HG03097 (cell line): ENCODE measurements around the gene PLXNA1.

Experiments used
- ATAC-seq: cut with Tn5 transposase; IDR thresholded peaks from one replicate; pipeline ENCODE4 v1.9.1; 2021; ENCODE audit not compliant: unreplicated experiment, low FRiP score

Gene PLXNA1

DNA sequence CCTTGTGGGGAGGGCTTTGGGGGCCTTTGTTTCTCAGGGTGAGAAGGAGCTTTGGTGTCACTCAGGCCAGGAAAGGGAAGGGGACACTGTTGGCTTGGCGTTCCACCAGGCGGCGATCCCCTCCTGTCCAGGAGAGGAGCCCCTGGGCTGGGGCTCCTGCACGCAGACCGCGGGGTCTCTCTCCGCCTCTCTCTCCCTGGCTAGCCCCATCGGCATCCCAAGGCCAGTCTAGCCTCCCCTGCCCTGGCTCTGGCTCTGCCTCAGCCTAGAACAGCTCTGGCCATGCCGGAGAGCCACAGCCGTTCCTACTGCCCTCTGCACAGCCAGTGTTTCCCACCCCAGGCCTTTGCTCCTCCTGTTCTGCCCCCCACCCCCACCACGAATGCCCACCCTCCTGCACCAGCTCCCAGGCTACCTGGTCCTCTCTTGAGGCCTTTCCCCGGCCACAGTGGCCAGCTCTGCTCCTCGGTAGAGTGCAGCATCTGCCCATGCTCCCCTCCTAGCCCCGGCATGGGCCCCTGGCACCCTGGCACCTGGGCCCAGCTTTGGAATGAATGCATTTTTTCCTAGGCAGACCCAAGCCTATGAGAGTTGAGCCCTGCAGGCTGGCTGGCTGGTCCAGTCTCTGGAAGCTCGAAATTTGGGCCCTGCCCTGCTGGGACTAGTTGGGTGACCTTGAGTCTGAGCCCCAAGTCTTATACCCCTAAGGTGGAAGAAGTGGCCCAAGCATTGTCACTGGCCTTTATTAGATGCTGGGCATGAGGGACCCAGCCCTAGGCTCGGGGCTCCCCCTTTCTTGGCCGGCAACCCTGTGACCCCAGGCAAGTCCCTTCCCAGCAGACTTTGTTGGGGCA is 2.4 kb downstream of the PLXNA1 start:
- ATAC-seq = no peak

DNA sequence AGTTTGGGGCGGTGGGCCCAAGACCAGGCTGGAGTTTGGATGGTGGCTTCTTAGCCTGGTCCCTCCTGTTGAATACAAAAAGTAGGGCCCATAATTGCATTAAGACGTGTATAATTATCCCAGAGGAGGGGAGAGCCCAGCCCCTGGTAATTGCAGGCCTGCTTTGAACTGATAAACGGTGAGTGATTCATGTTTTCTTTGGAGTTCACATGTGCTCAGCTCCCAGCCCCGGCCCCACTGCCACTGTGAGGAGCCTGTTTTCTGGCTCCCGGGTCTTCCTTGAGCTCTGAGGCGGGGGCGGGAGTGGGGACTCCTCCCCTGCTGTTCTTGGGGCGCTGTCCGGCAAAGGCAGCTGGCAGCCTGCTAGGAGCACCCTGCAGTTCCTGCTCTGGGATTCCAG is 3.1 kb downstream of the PLXNA1 start:
- no peak for ATAC-seq

DNA sequence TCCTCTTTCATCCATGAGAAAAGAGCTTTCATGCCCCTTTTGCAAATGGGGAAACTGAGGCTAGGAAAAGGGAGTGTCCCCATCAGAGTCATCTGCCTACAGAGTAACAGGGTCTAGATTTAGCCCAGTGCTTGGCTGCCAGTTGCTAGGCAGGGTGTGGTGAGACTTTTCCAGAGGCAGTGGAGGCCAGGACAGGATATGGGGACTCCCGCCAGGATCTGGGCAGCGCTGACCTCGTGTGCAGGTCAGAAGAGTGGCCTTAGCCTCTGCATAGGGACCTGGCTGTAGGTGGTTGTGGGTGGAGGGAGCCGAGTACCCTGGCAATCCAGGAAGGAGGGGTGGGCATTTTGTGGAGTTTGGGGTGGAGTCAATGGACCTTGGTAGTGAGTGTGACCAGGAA is 4.2 kb downstream of the PLXNA1 start:
- no peak for ATAC-seq

DNA sequence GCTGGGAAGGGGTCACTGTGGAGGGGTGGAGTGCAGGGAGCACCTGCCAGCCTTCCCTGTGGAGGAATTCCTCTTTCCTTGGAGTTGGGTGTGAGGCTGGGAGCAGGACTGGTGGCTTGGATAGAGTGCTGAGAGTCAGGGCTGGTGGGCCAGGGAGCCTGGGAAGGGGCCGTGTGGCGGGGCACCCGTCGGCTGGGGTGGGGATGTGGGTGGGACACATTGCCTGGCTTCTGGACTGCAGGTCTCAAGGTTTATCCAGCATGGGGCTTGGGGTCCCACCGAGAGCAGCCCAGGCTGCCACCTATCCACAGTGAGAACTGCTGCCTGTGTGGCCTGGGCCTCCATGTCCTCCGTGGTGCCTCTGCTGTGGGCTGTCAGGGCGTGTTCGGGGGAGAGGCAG is 4.7 kb downstream of the PLXNA1 start:
- no peak for ATAC-seq

DNA sequence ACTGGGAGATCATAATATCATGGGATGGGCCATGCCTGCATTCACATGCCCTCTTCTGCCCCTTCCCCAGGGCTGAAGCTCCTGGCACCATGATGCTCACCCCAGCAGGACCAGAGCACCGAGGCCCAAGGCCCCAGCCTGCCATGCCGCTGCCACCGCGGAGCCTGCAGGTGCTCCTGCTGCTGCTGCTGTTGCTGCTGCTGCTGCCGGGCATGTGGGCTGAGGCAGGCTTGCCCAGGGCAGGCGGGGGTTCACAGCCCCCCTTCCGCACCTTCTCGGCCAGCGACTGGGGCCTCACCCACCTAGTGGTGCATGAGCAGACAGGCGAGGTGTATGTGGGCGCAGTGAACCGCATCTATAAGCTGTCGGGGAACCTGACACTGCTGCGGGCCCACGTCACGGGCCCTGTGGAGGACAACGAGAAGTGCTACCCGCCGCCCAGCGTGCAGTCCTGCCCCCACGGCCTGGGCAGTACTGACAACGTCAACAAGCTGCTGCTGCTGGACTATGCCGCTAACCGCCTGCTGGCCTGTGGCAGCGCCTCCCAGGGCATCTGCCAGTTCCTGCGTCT is 5.6 kb downstream of the PLXNA1 start:
- no peak for ATAC-seq

DNA sequence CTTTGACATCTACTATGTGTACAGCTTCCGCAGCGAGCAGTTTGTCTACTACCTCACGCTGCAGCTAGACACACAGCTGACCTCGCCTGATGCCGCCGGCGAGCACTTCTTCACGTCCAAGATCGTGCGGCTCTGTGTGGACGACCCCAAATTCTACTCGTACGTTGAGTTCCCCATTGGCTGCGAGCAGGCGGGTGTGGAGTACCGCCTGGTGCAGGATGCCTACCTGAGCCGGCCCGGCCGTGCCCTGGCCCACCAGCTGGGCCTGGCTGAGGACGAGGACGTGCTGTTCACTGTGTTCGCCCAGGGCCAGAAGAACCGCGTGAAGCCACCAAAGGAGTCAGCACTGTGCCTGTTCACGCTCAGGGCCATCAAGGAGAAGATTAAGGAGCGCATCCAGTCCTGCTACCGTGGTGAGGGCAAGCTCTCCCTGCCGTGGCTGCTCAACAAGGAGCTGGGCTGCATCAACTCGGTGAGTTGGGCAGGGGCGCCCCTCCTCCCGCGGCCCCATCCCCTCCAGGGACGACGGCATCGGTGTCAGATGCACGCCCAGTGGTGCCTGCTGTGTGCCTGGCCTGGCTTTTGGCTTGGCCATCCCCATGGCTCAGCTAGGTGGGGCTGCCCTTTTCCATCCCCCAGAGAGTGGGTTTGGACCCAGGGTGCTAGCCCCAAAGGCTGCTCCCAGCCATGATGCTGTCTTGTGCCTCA is 6.6 kb downstream of the PLXNA1 start:
- no peak for ATAC-seq

DNA sequence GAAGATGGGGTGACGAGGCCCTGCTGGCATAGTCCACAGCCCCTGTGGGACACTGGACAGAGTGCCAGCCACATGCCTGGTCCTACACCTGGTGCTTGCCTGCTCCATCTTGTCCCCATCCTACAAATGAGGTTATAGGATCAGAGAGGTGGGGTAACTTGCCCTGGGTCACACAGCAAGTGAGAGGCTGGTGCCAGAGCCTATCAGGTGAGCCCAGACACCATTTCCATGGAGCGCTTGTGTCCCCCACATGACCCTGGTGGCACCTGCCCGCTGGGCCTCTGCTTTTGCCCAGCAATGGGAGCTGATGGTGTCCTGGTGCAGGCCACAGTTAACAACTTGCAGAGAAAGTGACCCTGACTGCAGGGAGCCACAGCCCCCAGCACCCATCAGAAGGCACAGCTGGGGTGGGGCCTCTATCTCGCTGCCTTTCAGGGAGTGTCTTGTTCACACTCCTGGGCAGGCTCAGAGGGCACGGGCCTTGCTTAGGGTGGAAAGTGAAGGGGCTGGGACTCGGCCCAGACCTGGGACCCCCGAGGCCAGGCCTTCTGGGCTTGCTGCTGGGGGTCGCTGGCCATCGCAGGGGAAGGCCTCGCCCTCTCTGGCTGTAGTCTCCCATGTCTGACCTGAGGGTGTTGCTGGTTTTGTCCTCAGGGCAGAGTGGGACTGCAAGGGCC is 7.2 kb downstream of the PLXNA1 start:
- ATAC-seq = no peak

DNA sequence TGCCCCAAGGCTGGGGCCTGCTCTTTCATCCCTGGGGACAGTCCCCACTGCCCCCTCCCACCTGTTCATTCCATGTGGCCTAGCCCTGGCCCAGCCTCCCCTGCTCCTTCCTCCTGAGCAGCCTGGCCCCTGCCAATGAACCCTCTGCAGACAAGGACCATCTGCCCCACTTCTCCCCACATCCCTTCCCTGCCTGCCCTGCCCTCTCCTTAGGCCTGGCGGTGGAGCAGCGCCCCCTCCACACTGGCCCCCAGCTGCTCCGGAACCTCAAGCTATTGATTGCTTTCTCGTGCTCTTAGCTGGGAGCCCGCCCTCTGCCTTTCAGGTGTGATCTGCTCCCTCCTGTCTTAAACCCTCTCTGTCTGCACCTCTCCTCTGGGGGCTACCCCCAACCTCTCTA is 8.0 kb downstream of the PLXNA1 start:
- no peak for ATAC-seq

DNA sequence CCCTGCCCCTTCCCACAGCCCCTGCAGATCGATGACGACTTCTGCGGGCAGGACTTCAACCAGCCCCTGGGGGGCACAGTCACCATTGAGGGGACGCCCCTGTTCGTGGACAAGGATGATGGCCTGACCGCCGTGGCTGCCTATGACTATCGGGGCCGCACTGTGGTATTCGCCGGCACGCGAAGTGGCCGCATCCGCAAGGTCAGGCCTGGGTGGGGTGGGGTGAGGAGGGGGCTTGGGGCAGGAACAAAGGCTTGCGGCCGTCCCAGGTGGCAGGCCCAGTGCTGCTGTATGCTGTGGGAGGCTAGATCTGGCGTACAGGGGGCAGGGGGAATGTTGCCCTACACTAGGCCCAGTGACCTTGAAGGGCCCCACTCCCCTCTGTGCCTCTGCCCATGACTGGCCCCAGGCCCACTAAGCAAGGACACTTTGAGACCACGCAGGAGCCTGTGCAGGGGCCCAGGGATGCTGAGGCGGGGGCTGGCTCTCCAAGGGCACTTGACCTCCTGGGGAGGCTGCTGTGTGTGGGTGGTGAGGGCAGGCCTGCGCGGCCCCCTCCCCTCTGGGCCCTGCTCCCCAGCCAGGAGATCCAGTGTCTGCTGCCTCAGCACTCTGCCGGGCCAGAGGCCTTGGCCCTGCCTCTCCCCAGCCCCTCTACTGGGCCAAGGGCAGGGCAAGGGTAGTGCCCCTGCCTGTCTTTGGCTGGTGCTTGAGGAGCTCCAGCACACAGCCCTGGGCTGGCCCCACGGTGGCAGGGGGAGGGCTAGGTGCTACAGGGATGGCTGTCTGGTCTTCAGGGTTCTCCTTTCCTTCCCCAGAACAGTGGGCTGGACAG is 8.7 kb downstream of the PLXNA1 start:
- ATAC-seq = no peak

DNA sequence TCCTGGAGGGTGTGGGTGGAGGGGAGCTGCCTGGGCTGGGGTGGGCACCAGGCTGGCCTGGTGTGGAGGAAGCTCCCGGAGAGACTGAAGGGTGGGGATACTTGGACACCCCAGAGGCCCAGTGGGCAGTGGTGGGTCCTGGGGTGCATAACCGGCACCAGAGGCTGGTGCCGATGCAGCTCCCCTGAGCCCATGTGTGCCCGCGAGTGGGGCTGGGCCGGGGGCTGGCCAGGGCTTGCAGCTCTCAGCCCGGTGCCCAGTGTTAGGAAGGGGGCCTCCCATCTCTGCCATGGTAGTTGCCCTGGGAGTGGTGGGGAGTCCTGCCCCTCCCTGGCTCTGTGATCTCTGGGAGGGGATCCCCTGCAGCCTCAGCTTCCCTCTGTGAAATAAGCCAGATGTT is 9.3 kb downstream of the PLXNA1 start:
- ATAC-seq = no peak

DNA sequence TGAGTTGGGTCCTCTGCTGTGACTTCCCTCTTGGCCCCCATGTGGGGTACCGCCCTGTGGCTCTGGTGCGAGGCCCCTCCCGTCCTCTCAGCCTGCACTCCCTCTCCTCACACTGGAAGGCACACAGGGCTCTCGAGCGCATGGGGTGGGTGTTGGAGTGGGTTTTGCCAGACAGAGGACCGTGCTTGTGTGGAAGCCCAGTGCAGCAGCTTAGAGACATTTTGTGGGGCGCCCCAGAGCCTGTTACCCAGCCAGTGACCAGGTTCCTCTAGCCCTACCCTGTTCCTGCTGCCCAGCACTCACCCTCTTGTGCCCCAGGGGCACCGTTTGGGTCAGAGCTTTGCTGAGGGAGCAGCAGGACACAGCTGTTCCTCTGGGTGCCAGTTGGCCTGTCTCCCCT is 9.9 kb downstream of the PLXNA1 start:
- ATAC-seq = no peak

DNA sequence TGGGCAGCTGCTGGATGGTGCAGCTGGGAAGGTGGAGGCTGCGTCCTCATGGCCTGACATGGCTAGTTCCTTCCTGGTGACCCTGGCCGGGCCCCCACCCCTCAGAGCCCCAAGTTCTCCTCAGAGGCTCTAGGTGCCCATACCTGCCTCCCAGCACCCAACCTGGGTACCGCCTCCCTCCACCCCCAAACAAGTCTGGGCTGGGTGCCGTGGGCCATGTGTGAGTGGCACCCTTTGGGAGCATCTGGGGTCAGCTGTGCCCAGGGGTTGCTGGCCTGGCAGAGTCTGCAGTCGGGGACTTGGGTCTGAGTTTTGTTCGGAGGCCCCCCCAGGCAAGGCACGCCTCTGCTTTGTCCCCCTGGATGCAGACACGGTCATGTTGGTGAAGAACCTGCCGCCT is 10.5 kb downstream of the PLXNA1 start:
- ATAC-seq = no peak

DNA sequence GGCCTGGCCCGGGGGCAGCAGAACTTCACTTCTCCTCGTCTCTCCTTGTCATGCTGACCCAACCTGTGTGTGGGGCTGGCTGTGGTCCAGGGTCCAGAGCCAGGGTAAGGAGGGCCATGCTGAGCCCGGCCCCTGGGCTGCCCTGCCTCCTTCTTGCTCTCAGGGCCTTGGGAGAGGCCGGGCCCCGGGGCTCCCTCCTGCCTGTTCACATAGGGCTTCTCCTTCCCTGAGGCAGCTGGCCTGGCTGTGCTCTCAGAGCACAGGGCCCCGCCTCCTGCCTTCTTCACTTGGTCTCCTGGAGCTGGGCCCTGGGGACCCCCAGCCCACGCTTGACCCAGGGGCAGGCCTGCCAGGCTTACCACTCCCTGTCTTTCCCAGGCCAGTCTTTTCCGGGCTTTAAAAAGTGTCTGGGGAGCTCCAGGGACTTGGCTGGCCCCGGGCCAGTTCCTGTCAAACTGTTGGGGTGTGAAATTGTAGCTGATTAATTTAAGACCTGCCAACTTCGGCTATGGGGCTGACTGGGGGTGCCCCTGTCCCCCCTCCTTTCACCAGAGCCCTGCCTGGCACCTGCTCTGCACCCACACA is 11.8 kb downstream of the PLXNA1 start:
- ATAC-seq = no peak

DNA sequence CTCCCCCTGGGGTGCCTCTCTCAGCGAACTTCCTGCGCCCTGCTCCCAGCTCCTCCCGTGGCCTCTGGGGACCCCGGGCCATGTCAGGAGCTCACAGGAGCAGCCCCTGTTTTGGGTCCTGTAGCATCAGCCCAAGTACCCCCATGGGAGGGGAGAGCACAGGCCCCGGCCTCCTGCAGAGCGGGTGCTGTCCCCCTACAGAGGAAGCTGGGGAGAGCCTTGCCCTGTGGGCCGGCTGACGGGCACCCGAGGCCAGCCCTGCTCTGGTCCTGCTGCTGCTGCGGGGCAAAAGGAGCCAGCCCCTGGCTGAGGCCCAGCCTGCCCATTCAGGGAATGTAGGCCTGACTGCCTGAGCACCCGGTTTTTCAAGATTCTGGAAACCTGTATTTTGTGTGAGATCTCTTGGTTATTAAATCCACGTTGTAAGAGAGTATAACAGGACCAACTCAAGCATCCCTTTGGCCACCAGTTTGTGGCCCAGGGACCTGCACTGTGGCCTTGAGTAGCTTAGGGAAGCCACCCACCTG is 12.4 kb downstream of the PLXNA1 start:
- no peak for ATAC-seq

DNA sequence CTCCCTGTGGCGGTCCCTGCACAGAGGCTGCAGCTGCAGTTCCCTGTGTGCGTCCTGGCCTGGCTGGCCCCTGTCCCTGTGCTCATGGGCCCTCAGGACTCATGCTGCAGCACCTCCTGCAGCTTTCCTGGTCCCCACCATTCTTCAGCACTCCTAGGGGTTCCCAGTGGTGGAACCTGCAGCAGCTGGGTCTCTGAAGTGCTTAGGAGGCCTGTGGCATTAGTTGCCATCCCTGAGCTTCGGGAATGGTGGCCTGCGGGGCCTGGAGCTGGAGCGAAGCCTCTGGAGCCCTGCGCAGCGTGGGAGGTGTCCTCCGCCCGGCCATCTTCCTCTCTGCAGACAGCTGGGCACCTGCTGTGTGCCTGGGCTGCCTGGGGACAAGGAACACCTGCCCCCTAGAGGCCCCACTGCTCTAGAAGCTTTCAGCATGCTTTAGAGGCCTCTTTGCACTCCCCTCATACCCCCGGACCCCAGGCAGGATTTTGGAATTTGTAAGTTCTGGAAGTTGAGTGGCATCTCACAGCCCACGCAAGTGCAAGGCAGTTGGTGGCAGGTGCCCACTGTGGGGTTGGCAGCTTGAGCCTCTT is 13.1 kb downstream of the PLXNA1 start:
- no peak for ATAC-seq

DNA sequence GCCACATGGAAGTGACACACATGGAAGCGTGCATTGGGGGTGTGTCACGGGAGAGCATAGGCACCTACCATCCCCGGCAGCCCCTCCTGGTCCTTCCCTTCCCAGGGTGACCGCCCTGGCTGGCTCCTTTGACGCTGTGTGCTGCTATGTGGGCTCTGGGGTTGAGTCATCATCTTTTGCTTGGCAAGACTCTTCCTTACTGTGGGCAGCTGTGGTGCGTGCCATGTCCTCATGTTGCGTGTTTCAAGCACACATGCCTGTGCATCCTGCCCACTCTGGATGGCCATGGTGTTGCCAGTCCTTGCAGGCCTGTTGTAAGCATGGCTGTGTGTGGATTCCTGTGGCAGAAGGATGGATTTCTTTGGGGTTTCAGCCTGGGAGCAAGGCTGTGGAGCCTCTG is 14.0 kb downstream of the PLXNA1 start:
- ATAC-seq = no peak

DNA sequence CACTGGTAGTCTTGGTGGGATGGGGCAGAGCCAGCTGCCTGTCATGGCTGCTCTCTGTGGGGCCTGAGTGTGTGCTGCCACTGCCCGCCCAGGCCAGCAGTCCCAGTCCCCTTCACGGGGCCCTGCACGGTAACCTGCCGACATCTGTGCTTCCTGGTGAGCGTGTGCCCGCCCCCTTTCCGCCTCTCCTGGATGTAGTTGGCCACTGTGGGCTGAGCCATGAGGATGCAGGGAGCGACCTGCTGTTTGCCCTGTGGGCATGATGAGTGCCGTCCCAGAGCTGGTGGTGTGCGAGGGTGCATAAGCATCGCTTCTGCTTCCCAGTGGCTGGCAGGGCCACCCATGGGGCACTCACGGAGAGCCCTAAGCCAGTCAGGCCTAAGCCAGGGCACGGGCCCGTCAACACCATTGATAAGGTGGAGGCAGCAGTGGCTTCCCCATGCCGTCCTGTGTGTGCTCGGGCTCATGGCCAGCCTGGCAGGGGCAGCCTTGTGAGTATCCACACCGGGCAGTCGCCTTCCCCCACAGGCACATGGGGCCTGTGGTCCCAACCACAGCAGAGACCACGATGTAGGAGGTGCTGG is 14.6 kb downstream of the PLXNA1 start:
- ATAC-seq = no peak

DNA sequence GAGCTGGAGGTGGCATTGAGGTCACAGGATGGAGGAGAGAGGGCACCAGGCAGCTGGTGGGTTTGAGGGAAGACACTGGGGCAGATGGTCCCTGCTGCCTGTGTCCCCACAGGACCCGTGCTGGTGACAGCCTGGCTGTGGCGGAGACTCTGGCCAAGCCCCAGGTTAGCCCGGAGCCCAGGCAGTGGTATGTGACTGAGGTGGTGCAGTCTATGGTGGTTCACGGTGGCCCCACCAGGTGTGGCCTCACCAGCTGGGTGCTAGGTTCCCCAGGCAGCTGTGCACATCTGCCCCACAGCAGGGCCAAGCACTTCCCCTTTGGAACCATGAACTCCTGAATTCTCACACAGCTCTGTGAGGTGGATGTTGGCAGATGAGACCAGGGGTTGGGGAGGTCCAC is 15.4 kb downstream of the PLXNA1 start:
- no peak for ATAC-seq

DNA sequence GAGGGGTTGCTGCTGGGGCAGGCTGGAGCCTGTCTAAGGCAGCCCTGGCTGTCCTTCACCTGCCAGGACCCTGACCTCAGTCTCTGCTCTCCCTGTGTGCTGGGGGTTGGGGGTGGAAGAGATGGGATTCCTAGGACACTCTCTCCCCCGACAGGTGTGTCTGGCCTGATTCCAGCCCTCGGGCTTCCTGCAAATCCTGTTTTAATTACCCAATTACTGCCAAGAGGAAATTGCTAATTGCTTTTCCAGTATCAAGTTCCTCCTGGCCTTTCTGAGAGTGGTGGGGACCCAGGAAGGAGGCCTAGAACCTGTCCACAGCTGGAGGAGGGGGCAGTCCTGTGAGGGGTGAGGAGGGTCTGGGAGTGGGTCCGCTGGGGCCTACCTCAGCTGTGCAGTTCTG is 15.8 kb downstream of the PLXNA1 start:
- ATAC-seq = no peak
